Upper lobe of left lung (tissue), 6 donors: ENCODE results near the gene GAS2L1. TPM values are rescaled to one million over a fixed set of nuclear protein-coding genes. Genes with fewer than 3 reads are reported as not detected.

Experiments
- ATAC-seq, 2 donors: fragments of 200-7000 bp; cut with Tn5 transposase; one replicate each; pipeline ENCODE4 v1.9.1; 2022; ENCODE audit warnings: mild to moderate bottlenecking in 2 of 2, moderate library complexity in 2 of 2; ENCODE audit not compliant: low FRiP score in 2 of 2
- DNase-seq, 2 donors: peaks; one replicate each; pipeline ENCODE4 v3.0.0-alpha.2; 2019 to 2020
- H3K27ac ChIP-seq, 4 donors: fragments of 200-600 bp; sonication (generic); one replicate each; pipeline ENCODE4 v1.5.1; 2016 to 2019
- H3K27me3 ChIP-seq, 4 donors: fragments of 200-600 bp; sonication (generic); one replicate each; pipeline ENCODE4 v1.5.1; 2017 to 2019
- H3K36me3 ChIP-seq, 4 donors: fragments of 200-600 bp; sonication (generic); one replicate each; pipeline ENCODE4 v1.5.1; 2016 to 2019
- H3K4me1 ChIP-seq, 4 donors: fragments of 200-600 bp; sonication (generic); one replicate each; pipeline ENCODE4 v1.5.1; 2018 to 2019
- H3K4me3 ChIP-seq, 4 donors: fragments of 200-600 bp; sonication (generic); one replicate each; pipeline ENCODE4 v1.5.1; 2017 to 2019; ENCODE audit warnings: mild to moderate bottlenecking in 2 of 4, moderate library complexity in 1 of 4
- H3K9me3 ChIP-seq, 4 donors: fragments of 200-600 bp; sonication (generic); one replicate each; pipeline ENCODE4 v1.5.1; 2018 to 2019
- EP300 ChIP-seq, 4 donors: sonication (generic); formaldehyde crosslinking; IDR thresholded peaks; one replicate each; pipeline ENCODE4 v1.5.1; 2017; ENCODE audit warnings: antibody characterized with exemption in 4 of 4, control low read depth in 2 of 4
- POLR2A ChIP-seq, 4 donors: fragments of 450-650 bp; IDR thresholded peaks; one replicate each; pipeline ENCODE4 v1.5.1; 2016 to 2017; ENCODE audit warnings: antibody characterized with exemption in 4 of 4, mild to moderate bottlenecking in 2 of 4
- POLR2AphosphoS5 ChIP-seq, 2 donors: sonication (generic); formaldehyde crosslinking; IDR thresholded peaks; one replicate each; pipeline ENCODE4 v1.5.1; 2017; ENCODE audit warnings: antibody characterized with exemption in 2 of 2
- WGBS, 2 donors: methylation state at CpG; one replicate each; pipeline ENCODE4 v1.1.5; 2017 to 2018; 5-methylcytosine and 5-hydroxymethylcytosine counted together
- total RNA-seq, 6 donors: library from RNA; depleted of rRNA in 4 of 6; stranded (reverse); fragments of >200 nt in 4 of 6; gene quantifications; one replicate each; pipeline versions ENCODE4 v1.1.0 to v1.2.1, GENCODE V29; 2016 to 2021
- TF ChIP-seq, protein P1 (sequence below), 6 experiments: fragments of 450-650 bp in 4 of 6; fragments of 200-600 bp in 2 of 6; sonication (generic) in 2 of 6; IDR thresholded peaks; one replicate each; pipeline ENCODE4 v1.5.1; 2016 to 2019; ENCODE audit warnings: antibody characterized with exemption in 6 of 6
- donor health status: DM: no; HTN: no; CAD: no; lungs with moderate emphysema.
- donor health status: DM: no; HTN: yes; CAD: no; lungs with severe emphysema.

Gene GAS2L1
- total RNA-seq, 6 donors from 2014 or later = 14.4 to 63.4 (median 36.1) TPM

DNA sequence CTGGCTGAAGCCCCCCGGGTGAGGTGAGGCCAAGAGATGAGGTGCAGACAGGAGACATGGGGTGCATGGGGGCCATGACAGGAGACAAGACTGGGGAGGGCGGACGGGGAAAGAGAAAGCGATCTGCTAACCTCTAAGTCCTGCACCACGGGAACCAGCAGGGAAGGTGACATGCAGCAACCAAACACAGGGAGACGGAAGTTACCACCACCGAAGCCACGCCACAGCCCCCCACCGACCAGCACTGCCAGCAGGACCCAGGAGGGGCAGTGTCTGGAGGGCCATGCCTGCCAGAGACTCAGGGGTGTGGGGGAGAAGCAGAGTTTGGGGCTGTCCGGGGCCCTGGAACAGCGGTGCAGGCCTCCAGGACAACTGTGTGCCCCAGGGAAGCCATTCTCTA is 23.1 kb downstream of the GAS2L1 start:
- no peak overlapping the region for H3K27ac ChIP-seq
- no peaks in the 10 kb centered on the region for H3K4me1 ChIP-seq
- no peak overlapping the region for H3K4me3 ChIP-seq
- 88 to 97% methylated on average over 7 to 11 of the region's 11 CpGs for WGBS, 2 donors
- H3K9me3 ChIP-seq = no peaks in the 10 kb centered on the region
- DNase-seq = no peak
- no peaks in the 10 kb centered on the region for H3K27me3 ChIP-seq
- H3K36me3 ChIP-seq = peaks cover 7 to 83% (median 73%) of the 10 kb centered on the region in 4 donors
- TF ChIP-seq, protein P1, sequence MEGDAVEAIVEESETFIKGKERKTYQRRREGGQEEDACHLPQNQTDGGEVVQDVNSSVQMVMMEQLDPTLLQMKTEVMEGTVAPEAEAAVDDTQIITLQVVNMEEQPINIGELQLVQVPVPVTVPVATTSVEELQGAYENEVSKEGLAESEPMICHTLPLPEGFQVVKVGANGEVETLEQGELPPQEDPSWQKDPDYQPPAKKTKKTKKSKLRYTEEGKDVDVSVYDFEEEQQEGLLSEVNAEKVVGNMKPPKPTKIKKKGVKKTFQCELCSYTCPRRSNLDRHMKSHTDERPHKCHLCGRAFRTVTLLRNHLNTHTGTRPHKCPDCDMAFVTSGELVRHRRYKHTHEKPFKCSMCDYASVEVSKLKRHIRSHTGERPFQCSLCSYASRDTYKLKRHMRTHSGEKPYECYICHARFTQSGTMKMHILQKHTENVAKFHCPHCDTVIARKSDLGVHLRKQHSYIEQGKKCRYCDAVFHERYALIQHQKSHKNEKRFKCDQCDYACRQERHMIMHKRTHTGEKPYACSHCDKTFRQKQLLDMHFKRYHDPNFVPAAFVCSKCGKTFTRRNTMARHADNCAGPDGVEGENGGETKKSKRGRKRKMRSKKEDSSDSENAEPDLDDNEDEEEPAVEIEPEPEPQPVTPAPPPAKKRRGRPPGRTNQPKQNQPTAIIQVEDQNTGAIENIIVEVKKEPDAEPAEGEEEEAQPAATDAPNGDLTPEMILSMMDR (IDR thresholded peaks at IDR 0.05) = no peak
- no peak for TF ChIP-seq POLR2AphosphoS5 (IDR thresholded peaks at IDR 0.05)
- TF ChIP-seq POLR2A (IDR thresholded peaks at IDR 0.05) = no peak
- TF ChIP-seq EP300 (IDR thresholded peaks at IDR 0.05) = no peak
- ATAC-seq = no peak

DNA sequence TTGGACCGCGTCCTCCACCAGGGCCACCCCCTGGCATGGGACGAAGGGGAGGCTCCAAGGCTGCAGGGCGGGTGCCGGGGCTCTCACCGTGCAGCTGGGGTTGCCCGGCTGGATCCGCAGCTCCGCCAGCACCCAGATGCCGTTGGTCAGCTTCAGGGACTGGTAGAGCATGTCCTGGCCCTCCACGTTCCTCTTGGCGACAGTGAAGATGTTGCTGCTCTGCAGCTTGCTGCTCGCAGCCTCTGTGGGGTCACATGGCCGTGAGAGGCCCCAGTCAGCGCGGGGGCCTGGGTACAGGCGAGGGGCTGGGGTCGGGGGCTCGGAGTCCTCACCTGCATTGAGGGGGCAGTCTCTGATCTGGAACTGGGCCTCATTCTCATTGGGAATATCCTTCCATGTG is 23.8 kb downstream of the GAS2L1 start:
- ATAC-seq = no peak

DNA sequence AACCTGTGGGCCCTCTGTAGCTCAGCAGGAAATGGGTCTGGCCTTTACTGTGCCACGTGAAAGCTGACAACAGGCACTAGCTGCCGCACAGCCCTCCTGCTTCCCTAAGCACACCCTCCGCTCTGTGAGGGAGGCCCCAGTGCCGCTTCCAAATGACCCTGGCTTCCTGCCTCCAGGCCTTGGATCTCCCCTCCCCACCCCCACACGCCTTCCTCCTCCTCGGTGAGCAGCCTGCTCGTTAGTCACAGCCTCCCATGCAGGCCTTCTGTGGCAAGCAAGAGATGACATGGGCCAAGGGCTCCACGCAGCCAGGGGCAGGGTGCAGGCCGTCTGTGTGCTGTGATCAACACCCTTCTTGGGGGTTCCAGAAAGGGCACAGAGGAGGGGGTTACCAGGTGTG is 24.3 kb downstream of the GAS2L1 start:
- Histone ChIP-seq H3K27me3 (no peaks in the 10 kb centered on the region), H3K4me1 (no peaks in the 10 kb centered on the region), H3K9me3 (no peaks in the 10 kb centered on the region), H3K36me3 (peaks cover 7 to 95% (median 83%) of the 10 kb centered on the region in 4 donors), H3K4me3 (no peak overlapping the region), H3K27ac (no peak overlapping the region)
- WGBS, 2 donors = 54 to 75% methylated on average over 6 to 9 of the region's 9 CpGs
- no peak for TF ChIP-seq POLR2A (IDR thresholded peaks at IDR 0.05)
- no peak for ATAC-seq
- DNase-seq = no peak

More for the DNA sequence above, 23.8 kb downstream of the GAS2L1 start:
- Histone ChIP-seq H3K36me3 (peaks cover 7 to 90% (median 80%) of the 10 kb centered on the region in 4 donors), H3K27ac (no peak overlapping the region), H3K9me3 (no peaks in the 10 kb centered on the region), H3K4me3 (no peak overlapping the region), H3K4me1 (no peaks in the 10 kb centered on the region), H3K27me3 (no peaks in the 10 kb centered on the region)
- DNase-seq = no peak
- TF ChIP-seq POLR2AphosphoS5 (IDR thresholded peaks at IDR 0.05) (no peak), POLR2A (IDR thresholded peaks at IDR 0.05) (no peak), EP300 (IDR thresholded peaks at IDR 0.05) (no peak)
- TF ChIP-seq, protein P1 (IDR thresholded peaks at IDR 0.05) = no peak
- WGBS, 2 donors = 97% methylated on average over 18 of the region's 19 CpGs; no CpG with 5 or more reads in 1 of the 2 donors

DNA sequence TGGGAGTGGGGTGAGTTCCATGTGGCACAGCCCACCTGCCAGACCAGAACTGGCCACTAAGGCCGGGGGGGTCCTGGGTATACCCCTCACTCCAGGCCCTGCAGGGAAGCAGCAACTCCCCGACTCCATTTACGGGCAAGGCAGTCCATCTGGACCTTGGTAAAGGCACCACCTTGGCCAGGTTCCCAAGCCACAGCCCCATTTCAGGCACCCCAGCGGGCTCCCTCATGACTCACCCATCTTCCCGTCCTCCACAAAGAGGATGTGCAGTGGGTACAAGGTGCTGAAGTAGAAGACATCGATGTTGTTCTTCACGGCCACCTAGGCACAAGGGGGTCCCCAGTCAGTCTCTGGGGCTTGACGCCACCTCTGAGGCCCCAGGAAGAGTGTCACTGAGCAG is 24.8 kb downstream of the GAS2L1 start:
- no peak overlapping the region for H3K4me3 ChIP-seq
- ATAC-seq (no peak), DNase-seq (no peak)
- no peak overlapping the region for H3K27ac ChIP-seq
- TF ChIP-seq EP300 (IDR thresholded peaks at IDR 0.05) (no peak), POLR2AphosphoS5 (IDR thresholded peaks at IDR 0.05) (no peak), POLR2A (IDR thresholded peaks at IDR 0.05) (no peak)
- TF ChIP-seq, protein P1 (IDR thresholded peaks at IDR 0.05) = no peak
- peaks cover 8 to 99% (median 88%) of the 10 kb centered on the region in 4 donors for H3K36me3 ChIP-seq
- H3K27me3 ChIP-seq = no peaks in the 10 kb centered on the region
- no peaks in the 10 kb centered on the region for H3K9me3 ChIP-seq
- WGBS, 2 donors = 96 to 97% methylated on average over 4 to 8 of the region's 8 CpGs
- H3K4me1 ChIP-seq = no peaks in the 10 kb centered on the region

DNA sequence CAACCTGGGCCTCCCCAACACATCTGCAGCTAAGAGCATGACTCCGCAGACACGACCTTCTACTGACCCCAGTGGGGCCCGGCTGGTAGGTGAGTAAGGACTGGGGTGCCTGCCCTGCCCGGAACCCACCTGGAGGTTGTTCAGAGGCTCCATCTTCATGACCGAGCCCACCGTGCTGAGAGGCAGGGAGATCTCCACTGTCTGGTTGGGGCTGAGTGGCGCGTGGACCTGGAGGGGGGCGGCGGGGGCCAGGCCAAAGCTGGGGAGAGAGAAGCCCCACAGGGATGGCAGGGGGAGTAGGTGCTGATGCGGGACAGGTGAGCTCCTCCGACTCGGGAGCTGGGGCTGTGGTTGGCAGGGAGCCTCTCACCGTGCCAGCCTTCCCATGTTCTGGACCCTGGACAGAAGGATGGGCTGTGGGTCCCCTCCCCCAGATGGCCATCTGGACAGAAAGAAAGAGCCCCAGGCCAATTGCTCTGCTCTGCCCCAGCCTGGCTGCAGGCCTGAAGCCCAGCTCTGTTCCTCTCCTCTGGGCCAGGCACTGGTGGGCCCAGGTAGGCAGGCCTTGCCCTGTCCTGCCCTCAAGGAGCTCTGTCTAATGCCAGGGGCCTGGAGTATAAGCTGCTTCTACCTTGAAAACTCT is 25.3 kb downstream of the GAS2L1 start:
- Histone ChIP-seq H3K4me1 (no peaks in the 10 kb centered on the region), H3K27ac (no peak overlapping the region), H3K9me3 (no peaks in the 10 kb centered on the region), H3K36me3 (peaks cover 10 to 99% (median 89%) of the 10 kb centered on the region in 4 donors), H3K4me3 (no peak overlapping the region), H3K27me3 (no peaks in the 10 kb centered on the region)
- WGBS, 2 donors = 84 to 90% methylated on average over 2 to 14 of the region's 14 CpGs
- TF ChIP-seq, protein P1 (IDR thresholded peaks at IDR 0.05) = no peak
- TF ChIP-seq POLR2A (IDR thresholded peaks at IDR 0.05) (no peak), EP300 (IDR thresholded peaks at IDR 0.05) (no peak), POLR2AphosphoS5 (IDR thresholded peaks at IDR 0.05) (no peak)
- DNase-seq (no peak), ATAC-seq (no peak)
